ENCODE results near the gene RBM20. TPM values are rescaled to one million over a fixed set of nuclear protein-coding genes. Genes with fewer than 3 reads are reported as not detected.

Gene RBM20
- total and polyA plus RNA-seq, 2 experiments from 2014 or later: 0.05 to 0.17 TPM

- peaks cover 6% of the 10 kb centered on the region for H3K27me3 Mint-ChIP-seq (ENCODE audit: insufficient read depth, low read depth, poor library complexity)
- Histone ChIP-seq H3K4me2 (no peak overlapping the region), H3K4me3 (no peak overlapping the region), H2AFZ (no peak overlapping the region), H3K9me2 (ENCODE audit: insufficient read depth) (no peaks in the 10 kb centered on the region), H4K20me1 (replicated peaks; ENCODE audit: insufficient read depth) (no peaks in the 10 kb centered on the region), H3K27me3 (ENCODE audit: insufficient read depth) (no peaks in the 10 kb centered on the region), H3F3A (replicated peaks; ENCODE audit: low read depth) (no peaks in the 10 kb centered on the region), H3K79me2 (replicated peaks; ENCODE audit: insufficient read depth) (no peaks in the 10 kb centered on the region), H3K27ac (ENCODE audit: low read depth) (no peak overlapping the region), H3K36me3 (ENCODE audit: insufficient read depth) (no peaks in the 10 kb centered on the region), H3K4me1 (ENCODE audit: insufficient read depth) (no peaks in the 10 kb centered on the region)
- TF ChIP-seq ZNF114 (CRISPR knock-in tag; IDR thresholded peaks at IDR 0.05): no peak
- TF ChIP-seq JUNB (IDR thresholded peaks at IDR 0.05; ENCODE audit: unreplicated experiment): no peak
- no peak for TF ChIP-seq EZH2phosphoT487 (IDR thresholded peaks at IDR 0.05; ENCODE audit: unreplicated experiment)
- no peak for TF ChIP-seq CREB1 (CRISPR knock-in tag; IDR thresholded peaks at IDR 0.05; ENCODE audit: low read depth)
- no peak for ATAC-seq
- no peaks in the 10 kb centered on the region for H3K4me1 Mint-ChIP-seq
- DNase-seq (ENCODE audit: low spot score): no peak
- peaks cover 5% of the 10 kb centered on the region; the same call in 1 of the 3 replicates for H3K9me3 Mint-ChIP-seq
- no peaks in the 10 kb centered on the region for H3K36me3 Mint-ChIP-seq (ENCODE audit: low read depth)
- no peak overlapping the region for H3K27ac Mint-ChIP-seq
- H3K4me3 Mint-ChIP-seq: no peak overlapping the region
Observed at GRCh38 chr10:110750931-110751330, 106.8 kb downstream of the RBM20 start.

- Mint-ChIP-seq H3K9me3 (peaks cover 5% of the 10 kb centered on the region; the same call in 1 of the 3 replicates), H3K36me3 (ENCODE audit: low read depth) (no peaks in the 10 kb centered on the region), H3K4me1 (no peaks in the 10 kb centered on the region), H3K27ac (no peak overlapping the region), H3K4me3 (no peak overlapping the region), H3K27me3 (ENCODE audit: insufficient read depth, low read depth, poor library complexity) (peaks cover 6% of the 10 kb centered on the region)
- no peaks in the 10 kb centered on the region for H3K9me2 ChIP-seq (ENCODE audit: insufficient read depth)
- H3K27ac ChIP-seq (ENCODE audit: low read depth): no peak overlapping the region
- no peaks in the 10 kb centered on the region for H4K20me1 ChIP-seq (replicated peaks; ENCODE audit: insufficient read depth)
- no peaks in the 10 kb centered on the region for H3K36me3 ChIP-seq (ENCODE audit: insufficient read depth)
- H3K4me1 ChIP-seq (ENCODE audit: insufficient read depth): no peaks in the 10 kb centered on the region
- no peak overlapping the region for H3K4me3 ChIP-seq
- ATAC-seq (no peak), DNase-seq (ENCODE audit: low spot score) (no peak)
- no peaks in the 10 kb centered on the region for H3F3A ChIP-seq (replicated peaks; ENCODE audit: low read depth)
- no peaks in the 10 kb centered on the region for H3K27me3 ChIP-seq (ENCODE audit: insufficient read depth)
- no peak overlapping the region for H2AFZ ChIP-seq
- H3K4me2 ChIP-seq: no peak overlapping the region
- no peaks in the 10 kb centered on the region for H3K79me2 ChIP-seq (replicated peaks; ENCODE audit: insufficient read depth)
- TF ChIP-seq JUNB (IDR thresholded peaks at IDR 0.05; ENCODE audit: unreplicated experiment): no peak
- TF ChIP-seq ZNF331 (CRISPR knock-in tag; IDR thresholded peaks at IDR 0.05; ENCODE audit: low read depth): no peak
- TF ChIP-seq, protein P1, sequence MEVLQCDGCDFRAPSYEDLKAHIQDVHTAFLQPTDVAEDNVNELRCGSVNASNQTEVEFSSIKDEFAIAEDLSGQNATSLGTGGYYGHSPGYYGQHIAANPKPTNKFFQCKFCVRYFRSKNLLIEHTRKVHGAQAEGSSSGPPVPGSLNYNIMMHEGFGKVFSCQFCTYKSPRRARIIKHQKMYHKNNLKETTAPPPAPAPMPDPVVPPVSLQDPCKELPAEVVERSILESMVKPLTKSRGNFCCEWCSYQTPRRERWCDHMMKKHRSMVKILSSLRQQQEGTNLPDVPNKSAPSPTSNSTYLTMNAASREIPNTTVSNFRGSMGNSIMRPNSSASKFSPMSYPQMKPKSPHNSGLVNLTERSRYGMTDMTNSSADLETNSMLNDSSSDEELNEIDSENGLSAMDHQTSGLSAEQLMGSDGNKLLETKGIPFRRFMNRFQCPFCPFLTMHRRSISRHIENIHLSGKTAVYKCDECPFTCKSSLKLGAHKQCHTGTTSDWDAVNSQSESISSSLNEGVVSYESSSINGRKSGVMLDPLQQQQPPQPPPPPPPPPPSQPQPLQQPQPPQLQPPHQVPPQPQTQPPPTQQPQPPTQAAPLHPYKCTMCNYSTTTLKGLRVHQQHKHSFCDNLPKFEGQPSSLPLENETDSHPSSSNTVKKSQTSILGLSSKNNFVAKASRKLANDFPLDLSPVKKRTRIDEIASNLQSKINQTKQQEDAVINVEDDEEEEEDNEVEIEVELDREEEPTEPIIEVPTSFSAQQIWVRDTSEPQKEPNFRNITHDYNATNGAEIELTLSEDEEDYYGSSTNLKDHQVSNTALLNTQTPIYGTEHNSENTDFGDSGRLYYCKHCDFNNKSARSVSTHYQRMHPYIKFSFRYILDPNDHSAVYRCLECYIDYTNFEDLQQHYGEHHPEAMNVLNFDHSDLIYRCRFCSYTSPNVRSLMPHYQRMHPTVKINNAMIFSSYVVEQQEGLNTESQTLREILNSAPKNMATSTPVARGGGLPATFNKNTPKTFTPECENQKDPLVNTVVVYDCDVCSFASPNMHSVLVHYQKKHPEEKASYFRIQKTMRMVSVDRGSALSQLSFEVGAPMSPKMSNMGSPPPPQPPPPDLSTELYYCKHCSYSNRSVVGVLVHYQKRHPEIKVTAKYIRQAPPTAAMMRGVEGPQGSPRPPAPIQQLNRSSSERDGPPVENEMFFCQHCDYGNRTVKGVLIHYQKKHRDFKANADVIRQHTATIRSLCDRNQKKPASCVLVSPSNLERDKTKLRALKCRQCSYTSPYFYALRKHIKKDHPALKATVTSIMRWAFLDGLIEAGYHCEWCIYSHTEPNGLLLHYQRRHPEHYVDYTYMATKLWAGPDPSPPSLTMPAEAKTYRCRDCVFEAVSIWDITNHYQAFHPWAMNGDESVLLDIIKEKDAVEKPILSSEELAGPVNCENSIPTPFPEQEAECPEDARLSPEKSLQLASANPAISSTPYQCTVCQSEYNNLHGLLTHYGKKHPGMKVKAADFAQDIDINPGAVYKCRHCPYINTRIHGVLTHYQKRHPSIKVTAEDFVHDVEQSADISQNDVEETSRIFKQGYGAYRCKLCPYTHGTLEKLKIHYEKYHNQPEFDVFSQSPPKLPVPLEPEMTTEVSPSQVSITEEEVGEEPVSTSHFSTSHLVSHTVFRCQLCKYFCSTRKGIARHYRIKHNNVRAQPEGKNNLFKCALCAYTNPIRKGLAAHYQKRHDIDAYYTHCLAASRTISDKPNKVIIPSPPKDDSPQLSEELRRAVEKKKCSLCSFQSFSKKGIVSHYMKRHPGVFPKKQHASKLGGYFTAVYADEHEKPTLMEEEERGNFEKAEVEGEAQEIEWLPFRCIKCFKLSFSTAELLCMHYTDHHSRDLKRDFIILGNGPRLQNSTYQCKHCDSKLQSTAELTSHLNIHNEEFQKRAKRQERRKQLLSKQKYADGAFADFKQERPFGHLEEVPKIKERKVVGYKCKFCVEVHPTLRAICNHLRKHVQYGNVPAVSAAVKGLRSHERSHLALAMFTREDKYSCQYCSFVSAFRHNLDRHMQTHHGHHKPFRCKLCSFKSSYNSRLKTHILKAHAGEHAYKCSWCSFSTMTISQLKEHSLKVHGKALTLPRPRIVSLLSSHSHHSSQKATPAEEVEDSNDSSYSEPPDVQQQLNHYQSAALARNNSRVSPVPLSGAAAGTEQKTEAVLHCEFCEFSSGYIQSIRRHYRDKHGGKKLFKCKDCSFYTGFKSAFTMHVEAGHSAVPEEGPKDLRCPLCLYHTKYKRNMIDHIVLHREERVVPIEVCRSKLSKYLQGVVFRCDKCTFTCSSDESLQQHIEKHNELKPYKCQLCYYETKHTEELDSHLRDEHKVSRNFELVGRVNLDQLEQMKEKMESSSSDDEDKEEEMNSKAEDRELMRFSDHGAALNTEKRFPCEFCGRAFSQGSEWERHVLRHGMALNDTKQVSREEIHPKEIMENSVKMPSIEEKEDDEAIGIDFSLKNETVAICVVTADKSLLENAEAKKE (CRISPR knock-in tag; IDR thresholded peaks at IDR 0.05): no peak
- TF ChIP-seq, protein P2, sequence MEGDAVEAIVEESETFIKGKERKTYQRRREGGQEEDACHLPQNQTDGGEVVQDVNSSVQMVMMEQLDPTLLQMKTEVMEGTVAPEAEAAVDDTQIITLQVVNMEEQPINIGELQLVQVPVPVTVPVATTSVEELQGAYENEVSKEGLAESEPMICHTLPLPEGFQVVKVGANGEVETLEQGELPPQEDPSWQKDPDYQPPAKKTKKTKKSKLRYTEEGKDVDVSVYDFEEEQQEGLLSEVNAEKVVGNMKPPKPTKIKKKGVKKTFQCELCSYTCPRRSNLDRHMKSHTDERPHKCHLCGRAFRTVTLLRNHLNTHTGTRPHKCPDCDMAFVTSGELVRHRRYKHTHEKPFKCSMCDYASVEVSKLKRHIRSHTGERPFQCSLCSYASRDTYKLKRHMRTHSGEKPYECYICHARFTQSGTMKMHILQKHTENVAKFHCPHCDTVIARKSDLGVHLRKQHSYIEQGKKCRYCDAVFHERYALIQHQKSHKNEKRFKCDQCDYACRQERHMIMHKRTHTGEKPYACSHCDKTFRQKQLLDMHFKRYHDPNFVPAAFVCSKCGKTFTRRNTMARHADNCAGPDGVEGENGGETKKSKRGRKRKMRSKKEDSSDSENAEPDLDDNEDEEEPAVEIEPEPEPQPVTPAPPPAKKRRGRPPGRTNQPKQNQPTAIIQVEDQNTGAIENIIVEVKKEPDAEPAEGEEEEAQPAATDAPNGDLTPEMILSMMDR (conservative IDR thresholded peaks at IDR 0.05; ENCODE audit: low read depth in 2 of 2): no peak
- TF ChIP-seq, protein P3, sequence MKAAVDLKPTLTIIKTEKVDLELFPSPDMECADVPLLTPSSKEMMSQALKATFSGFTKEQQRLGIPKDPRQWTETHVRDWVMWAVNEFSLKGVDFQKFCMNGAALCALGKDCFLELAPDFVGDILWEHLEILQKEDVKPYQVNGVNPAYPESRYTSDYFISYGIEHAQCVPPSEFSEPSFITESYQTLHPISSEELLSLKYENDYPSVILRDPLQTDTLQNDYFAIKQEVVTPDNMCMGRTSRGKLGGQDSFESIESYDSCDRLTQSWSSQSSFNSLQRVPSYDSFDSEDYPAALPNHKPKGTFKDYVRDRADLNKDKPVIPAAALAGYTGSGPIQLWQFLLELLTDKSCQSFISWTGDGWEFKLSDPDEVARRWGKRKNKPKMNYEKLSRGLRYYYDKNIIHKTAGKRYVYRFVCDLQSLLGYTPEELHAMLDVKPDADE (IDR thresholded peaks at IDR 0.05): no peak
- no peak for TF ChIP-seq EZH2 (IDR thresholded peaks at IDR 0.05; ENCODE audit: low read depth, unreplicated experiment)
- TF ChIP-seq NANOG (IDR thresholded peaks at IDR 0.05; ENCODE audit: borderline replicate concordance): no peak
- TF ChIP-seq ZNF114 (CRISPR knock-in tag; IDR thresholded peaks at IDR 0.05): no peak
- TF ChIP-seq STAT1 (IDR thresholded peaks at IDR 0.05; ENCODE audit: unreplicated experiment): no peak
Observed at GRCh38 chr10:110751850-110752249, 107.7 kb downstream of the RBM20 start.

Data from GM23338 (cell line).